Measurements from ENCODE around the gene CACNB4. TPM values are rescaled to one million over a fixed set of nuclear protein-coding genes. Genes with fewer than 3 reads are reported as not detected.

CACNB4 gene
- total RNA-seq, 1 donor from 2014 or later, result 0.14 TPM

DNA sequence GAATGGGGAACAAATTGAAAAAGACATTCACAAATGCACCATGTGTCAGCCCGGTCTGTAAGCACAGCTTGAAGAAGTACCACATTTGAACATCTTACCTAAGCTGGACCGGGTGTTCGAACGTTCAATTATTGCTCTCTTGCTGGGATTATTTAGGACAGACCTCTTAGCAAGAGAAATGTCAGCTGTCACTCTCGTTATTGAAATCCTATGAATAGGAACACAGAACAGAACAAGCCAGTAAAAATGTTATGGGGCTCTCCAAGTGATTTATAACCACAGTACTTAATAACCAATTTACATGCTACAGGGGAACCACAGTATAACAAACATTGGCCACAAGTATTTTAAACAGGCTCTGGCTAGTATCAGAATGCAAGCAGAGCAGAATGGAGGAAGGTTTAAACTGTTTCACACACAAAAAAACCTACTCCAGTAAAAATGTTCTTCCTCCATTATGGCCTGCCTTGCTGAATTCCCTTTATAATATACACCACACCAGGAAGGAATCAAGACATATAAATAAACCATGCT lies 238.2 kb downstream of the CACNB4 start:
- intact Hi-C loops (cut with micrococcal nuclease), result no loop called here

GRCh38 chr2:151860210-151860609 lies 238.6 kb downstream of the CACNB4 start:
- intact Hi-C loops (cut with micrococcal nuclease), result no loop called here

GRCh38 chr2:151857650-151858049 lies 241.2 kb downstream of the CACNB4 start:
- intact Hi-C loops (cut with micrococcal nuclease), result no loop called here

DNA sequence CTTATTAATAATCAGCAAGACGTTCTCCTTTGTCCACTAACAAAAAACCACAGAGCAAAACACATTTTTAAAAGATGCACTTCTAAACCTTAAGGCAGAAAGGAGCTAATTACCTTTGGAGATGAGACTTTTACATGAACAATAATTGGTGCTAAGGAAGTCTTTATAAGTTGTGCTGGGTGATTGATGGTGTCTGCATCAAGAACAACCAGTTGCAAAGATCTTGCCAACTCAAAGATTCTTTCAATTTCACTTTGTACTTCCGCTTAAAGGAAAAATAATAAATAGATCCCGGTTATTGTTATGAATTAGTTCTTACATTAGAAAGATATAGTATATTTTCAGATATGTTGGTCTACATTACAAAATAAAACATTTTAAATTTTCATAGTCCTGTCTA lies 243.7 kb downstream of the CACNB4 start:
- intact Hi-C loops (cut with micrococcal nuclease), result no loop called here

GRCh38 chr2:151853070-151853758 lies 245.6 kb downstream of the CACNB4 start:
- intact Hi-C loops (cut with micrococcal nuclease), result no loop called here

DNA sequence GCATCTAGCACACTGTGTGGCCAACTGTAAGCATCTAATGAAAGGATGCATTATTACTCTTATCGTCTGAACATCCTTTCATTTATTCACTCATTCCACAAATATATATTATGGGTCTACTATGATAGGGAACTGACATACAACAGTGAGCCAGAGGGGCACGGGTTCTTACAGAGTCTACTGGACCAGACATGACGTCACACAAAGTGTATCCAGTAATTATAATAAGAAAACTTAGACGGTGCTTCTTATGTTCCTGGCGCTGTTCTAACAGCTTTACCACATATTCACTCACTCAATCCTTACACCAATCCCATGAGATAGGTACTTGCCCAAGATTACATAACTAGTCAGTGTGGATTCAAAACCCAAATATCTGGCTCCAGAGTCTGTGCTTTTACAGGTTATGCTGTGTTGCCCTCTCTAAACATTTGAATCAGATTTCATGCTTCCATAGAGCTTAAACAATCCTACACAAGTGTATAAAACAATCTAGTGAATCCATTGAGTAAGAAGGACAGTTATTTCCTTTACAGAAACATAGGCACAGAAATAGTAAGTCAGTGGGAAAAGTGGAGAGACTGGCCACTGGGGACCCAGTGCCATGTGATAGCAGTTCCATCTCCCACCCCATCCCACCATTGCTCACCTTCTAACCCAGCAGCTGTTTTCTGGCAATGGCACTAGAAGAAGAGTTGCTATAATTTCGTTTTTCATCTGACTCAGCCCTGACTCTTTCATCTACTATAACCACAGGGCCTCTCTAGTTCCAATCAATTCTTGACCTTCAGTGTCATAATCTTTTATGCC lies 246.4 kb downstream of the CACNB4 start:
- intact Hi-C loops (cut with micrococcal nuclease), result no loop called here

GRCh38 chr2:151851761-151852160 lies 247.1 kb downstream of the CACNB4 start:
- intact Hi-C loops (cut with micrococcal nuclease), result no loop called here

GRCh38 chr2:151849413-151850010 lies 249.3 kb downstream of the CACNB4 start:
- intact Hi-C loops (cut with micrococcal nuclease), result no loop called here

GRCh38 chr2:151845884-151846283 lies 253.0 kb downstream of the CACNB4 start:
- intact Hi-C loops (cut with micrococcal nuclease), result no loop called here

GRCh38 chr2:151845481-151845880 lies 253.4 kb downstream of the CACNB4 start:
- intact Hi-C loops (cut with micrococcal nuclease), result no loop called here

GRCh38 chr2:151844211-151844896 lies 254.5 kb downstream of the CACNB4 start:
- intact Hi-C loops (cut with micrococcal nuclease), result no loop called here

DNA sequence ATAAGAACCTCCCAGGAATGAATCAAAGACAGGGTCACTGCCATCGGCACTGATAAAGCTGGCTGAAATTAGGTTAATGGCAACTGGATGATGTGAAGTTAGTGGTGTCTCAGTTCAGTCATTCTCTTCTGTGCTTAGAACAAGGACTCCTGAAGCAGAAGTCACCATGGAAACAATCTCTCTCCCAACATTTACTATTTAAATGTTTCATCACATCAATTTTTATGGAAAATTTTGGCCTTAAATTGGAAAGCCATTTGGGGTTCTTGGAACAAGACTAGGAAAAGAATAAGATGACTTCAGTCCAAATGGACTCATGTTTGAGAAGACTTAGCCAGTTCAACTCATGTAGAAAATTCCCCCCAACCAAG lies 255.2 kb downstream of the CACNB4 start:
- intact Hi-C loops (cut with micrococcal nuclease), result no loop called here

- intact Hi-C loops (cut with micrococcal nuclease), result no loop called here
Measured at GRCh38 chr2:151842830-151843690, 255.8 kb downstream of the CACNB4 start.

DNA sequence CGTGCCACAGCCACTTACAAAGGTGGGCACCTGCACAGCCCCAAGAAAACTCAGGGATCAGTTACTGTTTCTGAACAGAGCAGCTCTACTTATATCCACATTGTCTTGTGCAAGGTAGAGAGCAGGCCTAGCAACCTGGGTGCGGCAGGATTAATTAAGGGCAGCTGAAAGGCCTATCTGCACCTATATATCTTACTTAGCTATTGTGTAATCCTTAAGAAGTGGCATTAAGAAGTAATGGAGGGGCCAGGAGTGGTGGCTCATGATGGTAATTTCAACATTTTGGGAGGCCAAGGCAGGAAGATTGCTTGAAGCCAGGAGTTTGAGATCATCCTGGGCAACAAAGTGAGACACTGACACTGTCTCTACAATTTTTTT lies 257.8 kb downstream of the CACNB4 start:
- intact Hi-C loops (cut with micrococcal nuclease), result no loop called here

GRCh38 chr2:151840216-151841046 lies 258.4 kb downstream of the CACNB4 start:
- intact Hi-C loops (cut with micrococcal nuclease), result no loop called here

DNA sequence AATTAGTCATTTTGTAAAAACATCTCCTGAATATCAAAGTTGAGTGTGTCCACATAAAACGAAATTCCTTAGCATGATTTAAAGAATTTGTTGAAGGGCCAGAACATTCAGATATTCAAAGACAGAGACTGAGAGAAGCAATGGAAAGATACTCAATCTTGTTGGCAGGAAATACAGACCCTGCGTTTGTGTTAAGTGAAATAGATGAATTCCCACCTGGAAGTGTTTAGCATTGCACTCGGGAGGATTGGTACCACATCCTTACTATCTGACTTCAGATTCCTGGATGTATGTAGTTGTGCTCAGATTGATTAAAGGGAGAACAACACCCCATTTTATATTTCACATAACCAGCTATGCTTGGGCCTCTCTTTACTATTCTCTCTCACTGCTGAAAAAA lies 260.9 kb downstream of the CACNB4 start:
- intact Hi-C loops (cut with micrococcal nuclease), result no loop called here

- intact Hi-C loops (cut with micrococcal nuclease), result no loop called here
Measured at GRCh38 chr2:151833984-151834383, 264.9 kb downstream of the CACNB4 start.

- intact Hi-C loops (cut with micrococcal nuclease), result no loop called here
Measured at GRCh38 chr2:151830961-151831360, 267.9 kb downstream of the CACNB4 start.

DNA sequence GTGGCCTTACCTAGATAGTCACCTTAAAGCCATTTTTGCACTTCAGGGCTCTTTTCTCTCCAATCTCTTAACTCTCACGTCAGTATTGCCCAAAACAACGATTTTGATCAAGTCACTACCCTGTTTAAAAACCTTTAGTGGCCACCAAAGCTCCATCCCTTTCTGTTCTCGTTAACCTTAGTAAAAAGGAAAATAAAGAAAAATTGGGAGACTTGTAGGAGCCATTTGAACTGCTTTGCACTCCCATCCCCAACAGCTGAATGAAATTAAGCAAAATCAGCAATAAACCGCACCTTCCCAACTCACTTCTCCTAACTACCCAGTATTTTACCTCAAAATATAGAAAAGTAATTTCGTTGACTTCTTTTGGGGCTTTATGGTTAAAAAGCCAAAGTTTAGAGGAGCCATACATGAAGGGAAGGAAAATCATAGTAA lies 269.9 kb downstream of the CACNB4 start:
- intact Hi-C loops (cut with micrococcal nuclease), result loop anchor here (1.0 to 10.0 kb wide), 6 partner anchors 9 to 888 kb away; partner anchors contain the start of genes PRPF40A and RBM43

Data from T-helper 2 cell treated with Interferon-gamma antibody and Interleukin-4, amounts not matched to agents 100 ng/mL and 5 ng/mL, for 36 hours (primary cell).